NCI-H2081 (cell line): ENCODE results near the gene GAL3ST1.
"Not testable (repeated sequence)": the region's sequence is repeated elsewhere in the genome, so short reads cannot be mapped to it uniquely, and the experiment has no call there.

ENCODE experiments used
- DNase-seq, 2 experiments: peaks; one replicate each; lab custom pipeline; 2025; lab: John Stamatoyannopoulos, UW

Gene GAL3ST1

GRCh38 chr22:30574095-30574981 is at the start of gene GAL3ST1:
GAL3ST1 (minus strand) TSS chr22:30574665; CDS start chr22:30557392, 17,273 bp downstream.
- DNase-seq = peak in 1 of 2 experiments; percentile 2

- DNase-seq = not testable (repeated sequence)
Observed at GRCh38 chr22:30619909-30620308, 45.4 kb upstream of the GAL3ST1 start.

GRCh38 chr22:30617819-30618218 is 43.4 kb upstream of the GAL3ST1 start:
- DNase-seq = no peak

- no peak for DNase-seq
Observed at GRCh38 chr22:30615543-30615954, 41.1 kb upstream of the GAL3ST1 start.

- no peak for DNase-seq
Observed at GRCh38 chr22:30614879-30615278, 40.4 kb upstream of the GAL3ST1 start.

GRCh38 chr22:30614268-30614667 is 39.8 kb upstream of the GAL3ST1 start:
- no peak for DNase-seq

- DNase-seq = no peak
Observed at GRCh38 chr22:30612789-30613188, 38.3 kb upstream of the GAL3ST1 start.

GRCh38 chr22:30611197-30611596 is 36.7 kb upstream of the GAL3ST1 start:
- no peak for DNase-seq

GRCh38 chr22:30610299-30610698 is 35.8 kb upstream of the GAL3ST1 start:
- no peak for DNase-seq

- DNase-seq = no peak
Observed at GRCh38 chr22:30609260-30610185, 35.1 kb upstream of the GAL3ST1 start.

- DNase-seq = no peak
Observed at GRCh38 chr22:30607939-30608338, 33.5 kb upstream of the GAL3ST1 start.

GRCh38 chr22:30607300-30607930 is 33.0 kb upstream of the GAL3ST1 start:
- DNase-seq = no peak

GRCh38 chr22:30606455-30607299 is 32.2 kb upstream of the GAL3ST1 start, which contains the start of gene TCN2:
TCN2 (plus strand) TSS chr22:30607174; CDS start chr22:30607332, 158 bp downstream.
- DNase-seq = peak; percentile 5 to 17

- DNase-seq = peak in 1 of 2 experiments; percentile 7
Observed at GRCh38 chr22:30605449-30606110, 31.1 kb upstream of the GAL3ST1 start.

- no peak for DNase-seq
Observed at GRCh38 chr22:30604723-30605122, 30.3 kb upstream of the GAL3ST1 start.

- DNase-seq = no peak
Observed at GRCh38 chr22:30603801-30604200, 29.3 kb upstream of the GAL3ST1 start.

GRCh38 chr22:30602049-30602448 is 27.6 kb upstream of the GAL3ST1 start:
- DNase-seq = no peak

GRCh38 chr22:30601464-30601863 is 27.0 kb upstream of the GAL3ST1 start:
- DNase-seq = no peak

GRCh38 chr22:30600921-30601320 is 26.5 kb upstream of the GAL3ST1 start:
- no peak for DNase-seq

GRCh38 chr22:30598986-30599385 is 24.5 kb upstream of the GAL3ST1 start:
- no peak for DNase-seq
